A549 (cell line): ENCODE results near the gene SSPN. TPM values are rescaled to one million over a fixed set of nuclear protein-coding genes. Genes with fewer than 3 reads are reported as not detected.

Experiments
- ATAC-seq, 2 experiments: fragments of 200-7000 bp in 1 of 2; fragments of >200 bp in 1 of 2; cut with Nextera tagmentation in 1 of 2; cut with Tn5 transposase in 1 of 2; 3 replicates each; pipeline versions ENCODE4 v1.8.0 to v1.9.1; 2018 to 2020; ENCODE audit warnings: mild to moderate bottlenecking in 1 of 2, moderate library complexity in 1 of 2
- CTCF ChIA-PET: fragments of 300-600 bp; sonication (Branson Sonifier 250); formaldehyde crosslinking; extraction: SDS; loops from one replicate; lab custom pipeline; 2021; ENCODE audit warnings: antibody characterized with exemption, inconsistent platforms; lab: Yijun Ruan, JAX
- POLR2A ChIA-PET: fragments of 350-600 bp; formaldehyde crosslinking; extraction: SDS; loops from one replicate; lab custom pipeline; 2021; ENCODE audit warnings: antibody characterized with exemption, inconsistent platforms; lab: Yijun Ruan, JAX
- DNase-seq, 2 experiments: peaks; one replicate each; pipeline versions ENCODE4 v3.0.0 to v3.0.0-alpha.2; 2011 to 2016; ENCODE audit warnings: low read depth in 1 of 2, low spot score in 1 of 2
- FAIRE-seq: peaks from 2 replicates; lab custom pipeline; 2011; peaks lifted over from hg19 to GRCh38; lab: Jason Lieb, UNC
- H3K27ac ChIP-seq, 2 experiments: fragments of >200 bp; sonication (Bioruptor Twin); formaldehyde crosslinking; 3 replicates each; pipeline ENCODE4 v1.5.1; 2016 to 2017
- H3K4me1 ChIP-seq: fragments of >200 bp; sonication (Bioruptor Twin); formaldehyde crosslinking; 3 replicates; pipeline ENCODE4 v1.6.1; 2016
- H3K4me2 ChIP-seq: fragments of >200 bp; sonication (Bioruptor Twin); formaldehyde crosslinking; 3 replicates; pipeline ENCODE4 v1.6.1; 2016
- H3K4me3 ChIP-seq: fragments of >200 bp; sonication (Bioruptor Twin); formaldehyde crosslinking; 3 replicates; pipeline ENCODE4 v1.5.1; 2016
- H3K9me3 ChIP-seq: fragments of >200 bp; sonication (Bioruptor Twin); formaldehyde crosslinking; 3 replicates; pipeline ENCODE4 v1.6.1; 2016
- ATOH8 ChIP-seq: fragments of 250-450 bp; sonication (Bioruptor Pico); IDR thresholded peaks from 2 replicates; pipeline ENCODE4 v1.5.0; 2020; ENCODE audit warnings: low read depth, mild to moderate bottlenecking, moderate library complexity
- CHD4 ChIP-seq: fragments of 200-600 bp; sonication (generic); IDR thresholded peaks from 2 replicates; pipeline ENCODE4 v1.6.1; 2016; ENCODE audit warnings: antibody characterized with exemption, mild to moderate bottlenecking, borderline replicate concordance
- EHF ChIP-seq: fragments of 250-450 bp; sonication (Bioruptor Pico); IDR thresholded peaks from 2 replicates; pipeline ENCODE4 v1.5.0; 2020; ENCODE audit warnings: mild to moderate bottlenecking
- EHMT2 ChIP-seq: fragments of 200-600 bp; sonication (generic); IDR thresholded peaks from 2 replicates; pipeline ENCODE4 v1.6.1; 2016; ENCODE audit warnings: antibody characterized with exemption, low read depth, mild to moderate bottlenecking, moderate library complexity
- EP300 ChIP-seq, 2 experiments: fragments of >200 bp; sonication (Bioruptor Twin); formaldehyde crosslinking; IDR thresholded peaks; 2 replicates in 1 of 2; 3 replicates in 1 of 2; pipeline ENCODE4 v1.6.1; 2016 to 2017
- FOSL2 ChIP-seq, 2 experiments: fragments of 450-650 bp in 1 of 2; fragments of >200 bp in 1 of 2; sonication (Bioruptor Twin) in 1 of 2; formaldehyde crosslinking; IDR thresholded peaks; 2 replicates each; pipeline versions ENCODE4 v1.5.0 to v1.6.1; 2016 to 2020; ENCODE audit warnings: mild to moderate bottlenecking in 1 of 2, moderate library complexity in 1 of 2
- GATA3 ChIP-seq: IDR thresholded peaks from 2 replicates; pipeline ENCODE4 v1.6.1; 2012; ENCODE audit warnings: borderline replicate concordance
- HDAC2 ChIP-seq: fragments of 200-600 bp; sonication (generic); IDR thresholded peaks from 2 replicates; pipeline ENCODE4 v1.6.1; 2016
- HOXB13 ChIP-seq: fragments of 250-450 bp; sonication (Bioruptor Pico); IDR thresholded peaks from 2 replicates; pipeline ENCODE4 v1.5.0; 2020; ENCODE audit warnings: low read depth, mild to moderate bottlenecking, moderate library complexity
- HOXB5 ChIP-seq: fragments of 250-450 bp; sonication (Bioruptor Pico); IDR thresholded peaks from 2 replicates; pipeline ENCODE4 v1.5.0; 2020; ENCODE audit warnings: mild to moderate bottlenecking, moderate library complexity
- KDM1A ChIP-seq: fragments of 200-600 bp; sonication (generic); IDR thresholded peaks from 2 replicates; pipeline ENCODE4 v1.6.1; 2016; ENCODE audit warnings: low read depth, mild to moderate bottlenecking
- NFE2L2 ChIP-seq: fragments of 150-350 bp; conservative IDR thresholded peaks from 2 replicates; pipeline ENCODE4 v1.6.1; 2014; ENCODE audit warnings: low read length
- NPAS2 ChIP-seq: fragments of 250-450 bp; sonication (Bioruptor Pico); IDR thresholded peaks from 2 replicates; pipeline ENCODE4 v1.8.0; 2022; ENCODE audit warnings: mild to moderate bottlenecking, moderate library complexity, borderline replicate concordance
- POLR2AphosphoS2 ChIP-seq: conservative IDR thresholded peaks from 2 replicates; pipeline ENCODE4 v1.6.1; 2012; ENCODE audit warnings: low read length, improper control_type of control experiment, inconsistent platforms
- RCOR1 ChIP-seq: fragments of 150-350 bp; IDR thresholded peaks from 2 replicates; pipeline ENCODE4 v1.6.1; 2014; ENCODE audit warnings: antibody characterized with exemption, low read length, low read depth
- SREBF2 ChIP-seq: fragments of 450-650 bp; IDR thresholded peaks from 2 replicates; pipeline ENCODE4 v1.6.1; 2014; ENCODE audit warnings: mild to moderate bottlenecking, moderate library complexity
- TP53 ChIP-seq: fragments of 250-450 bp; sonication (Bioruptor Pico); IDR thresholded peaks from 2 replicates; pipeline ENCODE4 v1.5.0; 2021; ENCODE audit warnings: mild to moderate bottlenecking, moderate library complexity
- USF2 ChIP-seq: fragments of 450-650 bp; IDR thresholded peaks from 2 replicates; pipeline ENCODE4 v1.6.1; 2014; ENCODE audit warnings: antibody characterized with exemption
- ZC3H11A ChIP-seq: fragments of 450-650 bp; IDR thresholded peaks from 2 replicates; pipeline ENCODE4 v1.6.1; 2014; ENCODE audit warnings: antibody characterized with exemption, mild to moderate bottlenecking
- ZFP36 ChIP-seq: fragments of 450-650 bp; IDR thresholded peaks from 2 replicates; pipeline ENCODE4 v1.6.1; 2014; ENCODE audit warnings: borderline replicate concordance; ENCODE audit not compliant: partially characterized antibody
- ZNF302 ChIP-seq: fragments of 250-450 bp; sonication (Bioruptor Pico); IDR thresholded peaks from 2 replicates; pipeline ENCODE4 v1.9.0; 2021; ENCODE audit warnings: inconsistent platforms, mild to moderate bottlenecking, moderate library complexity
- ZSCAN20 ChIP-seq: fragments of 250-450 bp; sonication (Bioruptor Pico); IDR thresholded peaks from 2 replicates; pipeline ENCODE4 v1.8.0; 2022; ENCODE audit warnings: mild to moderate bottlenecking, moderate library complexity
- WGBS: methylation state at CpG from one replicate; pipeline ENCODE4 v1.1.6; 2017; ENCODE audit errors: missing lambda C conversion rate; 5-methylcytosine and 5-hydroxymethylcytosine counted together
- polyA plus RNA-seq, 4 experiments: library from polyadenylated mRNA; depleted of rRNA in 3 of 4; stranded (reverse); fragments of >200 nt; fragmentation: RNase III in 1 of 4; extraction: RNeasy Plus Mini Kit Qiagen cat#74134 plus additional on column Dnase treatment in 1 of 4; gene quantifications; 2 replicates in 3 of 4; 3 replicates in 1 of 4; pipeline ENCODE4 v1.2.3, GENCODE V29; 2011 to 2017
- TF ChIP-seq, protein P1 (sequence below): fragments of >200 bp; sonication (Bioruptor Twin); formaldehyde crosslinking; IDR thresholded peaks from 2 replicates; pipeline ENCODE4 v1.6.1; 2016
- TF ChIP-seq, protein P2 (sequence below): fragments of 150-350 bp; IDR thresholded peaks from 2 replicates; pipeline ENCODE4 v1.6.1; 2014; ENCODE audit warnings: low read depth, mild to moderate bottlenecking, low read length

The SSPN gene
- polyA plus RNA-seq, 2 of the 4 experiments (the other 2 are of a cell fraction): 0.85 to 2.6 TPM

GRCh38 chr12:26272851-26273250 is 77.5 kb downstream of the SSPN start:
- ChIA-PET POLR2A (no interaction called here), CTCF (interaction anchor here (0.9 to 5.4 kb wide), 7 partner anchors 70 to 187 kb away, joined by 3 to 110 read pairs (median 6); partner anchors contain the start of genes BHLHE41 and SSPN)
- TF ChIP-seq RCOR1: no peak
- TF ChIP-seq, protein P1, sequence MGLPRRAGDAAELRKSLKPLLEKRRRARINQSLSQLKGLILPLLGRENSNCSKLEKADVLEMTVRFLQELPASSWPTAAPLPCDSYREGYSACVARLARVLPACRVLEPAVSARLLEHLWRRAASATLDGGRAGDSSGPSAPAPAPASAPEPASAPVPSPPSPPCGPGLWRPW: no peak
- no peak for TF ChIP-seq ZNF302
- TF ChIP-seq HOXB5: no peak
- no peak for TF ChIP-seq ATOH8 (CRISPR knock-in tag)
- no peak for TF ChIP-seq POLR2AphosphoS2
- no peak for TF ChIP-seq KDM1A
- TF ChIP-seq TP53 (CRISPR knock-in tag): no peak
- no peak for TF ChIP-seq USF2
- TF ChIP-seq GATA3: no peak
- Histone ChIP-seq H3K9me3 (no peaks in the 10 kb centered on the region), H3K4me2 (no peak overlapping the region; the same call in 2 of the 3 replicates), H3K4me1 (peaks cover 53% of the 10 kb centered on the region), H3K27ac (peak overlapping the region; percentile 76 to 80; a peak in 5 of 6 replicates), H3K4me3 (no peak overlapping the region)
- ATAC-seq (no peak), DNase-seq (no peak), FAIRE-seq (no peak)
- WGBS: 98% methylated on average over 2 of the region's 2 CpGs

- no peak overlapping the region for H3K4me3 ChIP-seq
- peak; percentile 0 to 10; a peak in 1 of 6 replicates for ATAC-seq
- ChIA-PET POLR2A (interaction anchor here (0.7 to 2.0 kb wide), 9 partner anchors 14 to 160 kb away, joined by 3 to 28 read pairs (median 5); partner anchors contain the start of genes BHLHE41 and SSPN), CTCF (interaction anchor here (0.8 to 5.4 kb wide), 22 partner anchors 8 to 428 kb away, joined by 3 to 110 read pairs (median 4); partner anchors contain the start of genes BHLHE41 and SSPN)
- WGBS: 67% methylated on average over 6 of the region's 6 CpGs
- peaks cover 53% of the 10 kb centered on the region for H3K4me1 ChIP-seq
- H3K9me3 ChIP-seq: no peaks in the 10 kb centered on the region
- H3K4me2 ChIP-seq: peak overlapping the region; percentile 64
- TF ChIP-seq HDAC2 (no peak), RCOR1 (no peak), EP300 (IDR thresholded peaks at IDR 0.05) (no peak), NPAS2 (no peak), EHMT2 (no peak), ZNF302 (no peak), FOSL2 (IDR thresholded peaks at IDR 0.05) (no peak), FOSL2 (CRISPR knock-in tag; IDR thresholded peaks at IDR 0.05) (no peak), HOXB13 (no peak), CHD4 (no peak), ZC3H11A (no peak), ZSCAN20 (CRISPR knock-in tag) (no peak), ZFP36 (no peak), SREBF2 (no peak), NFE2L2 (no peak), EHF (no peak)
- TF ChIP-seq, protein P2, sequence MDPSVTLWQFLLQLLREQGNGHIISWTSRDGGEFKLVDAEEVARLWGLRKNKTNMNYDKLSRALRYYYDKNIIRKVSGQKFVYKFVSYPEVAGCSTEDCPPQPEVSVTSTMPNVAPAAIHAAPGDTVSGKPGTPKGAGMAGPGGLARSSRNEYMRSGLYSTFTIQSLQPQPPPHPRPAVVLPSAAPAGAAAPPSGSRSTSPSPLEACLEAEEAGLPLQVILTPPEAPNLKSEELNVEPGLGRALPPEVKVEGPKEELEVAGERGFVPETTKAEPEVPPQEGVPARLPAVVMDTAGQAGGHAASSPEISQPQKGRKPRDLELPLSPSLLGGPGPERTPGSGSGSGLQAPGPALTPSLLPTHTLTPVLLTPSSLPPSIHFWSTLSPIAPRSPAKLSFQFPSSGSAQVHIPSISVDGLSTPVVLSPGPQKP: no peak
- no peak for DNase-seq
- peak overlapping the region; percentile 76 to 80 for H3K27ac ChIP-seq
- FAIRE-seq: no peak
These were observed 78.4 kb downstream of the SSPN start for GRCh38 chr12:26273811-26274210.
